ENCODE results near the gene MLEC.

MLEC gene

DNA sequence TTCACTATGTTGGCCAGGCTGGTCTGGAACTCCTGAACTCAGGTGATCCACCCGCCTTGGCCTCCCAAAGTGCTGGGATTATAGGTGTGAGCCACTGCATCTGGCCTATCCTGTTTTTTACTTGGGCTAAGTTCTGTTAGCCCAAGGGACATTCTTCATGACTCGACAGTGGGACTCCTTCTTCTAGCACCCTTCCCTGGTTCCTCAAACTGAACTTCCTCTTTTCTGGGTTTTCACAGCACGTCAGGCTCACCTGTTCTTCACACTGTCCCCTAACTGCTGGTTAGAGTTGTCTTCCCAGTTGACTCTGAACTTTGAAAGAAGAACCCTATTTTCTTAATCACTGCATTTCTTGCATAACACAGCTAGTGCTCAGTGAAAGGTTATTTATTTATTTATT is 24.1 kb upstream of the MLEC start:
- no peak for TF ChIP-seq EP300 (IDR thresholded peaks at IDR 0.05; ENCODE audit: borderline replicate concordance)
- no peak for TF ChIP-seq ZBTB7A (IDR thresholded peaks at IDR 0.05; ENCODE audit: low read depth)
- TF ChIP-seq RAD21 (IDR thresholded peaks at IDR 0.05; ENCODE audit: low read depth) = no peak
- TF ChIP-seq CEBPB (IDR thresholded peaks at IDR 0.05) = no peak
- TF ChIP-seq CREB1 (IDR thresholded peaks at IDR 0.05; ENCODE audit: low read depth) = no peak
- TF ChIP-seq, protein P1, sequence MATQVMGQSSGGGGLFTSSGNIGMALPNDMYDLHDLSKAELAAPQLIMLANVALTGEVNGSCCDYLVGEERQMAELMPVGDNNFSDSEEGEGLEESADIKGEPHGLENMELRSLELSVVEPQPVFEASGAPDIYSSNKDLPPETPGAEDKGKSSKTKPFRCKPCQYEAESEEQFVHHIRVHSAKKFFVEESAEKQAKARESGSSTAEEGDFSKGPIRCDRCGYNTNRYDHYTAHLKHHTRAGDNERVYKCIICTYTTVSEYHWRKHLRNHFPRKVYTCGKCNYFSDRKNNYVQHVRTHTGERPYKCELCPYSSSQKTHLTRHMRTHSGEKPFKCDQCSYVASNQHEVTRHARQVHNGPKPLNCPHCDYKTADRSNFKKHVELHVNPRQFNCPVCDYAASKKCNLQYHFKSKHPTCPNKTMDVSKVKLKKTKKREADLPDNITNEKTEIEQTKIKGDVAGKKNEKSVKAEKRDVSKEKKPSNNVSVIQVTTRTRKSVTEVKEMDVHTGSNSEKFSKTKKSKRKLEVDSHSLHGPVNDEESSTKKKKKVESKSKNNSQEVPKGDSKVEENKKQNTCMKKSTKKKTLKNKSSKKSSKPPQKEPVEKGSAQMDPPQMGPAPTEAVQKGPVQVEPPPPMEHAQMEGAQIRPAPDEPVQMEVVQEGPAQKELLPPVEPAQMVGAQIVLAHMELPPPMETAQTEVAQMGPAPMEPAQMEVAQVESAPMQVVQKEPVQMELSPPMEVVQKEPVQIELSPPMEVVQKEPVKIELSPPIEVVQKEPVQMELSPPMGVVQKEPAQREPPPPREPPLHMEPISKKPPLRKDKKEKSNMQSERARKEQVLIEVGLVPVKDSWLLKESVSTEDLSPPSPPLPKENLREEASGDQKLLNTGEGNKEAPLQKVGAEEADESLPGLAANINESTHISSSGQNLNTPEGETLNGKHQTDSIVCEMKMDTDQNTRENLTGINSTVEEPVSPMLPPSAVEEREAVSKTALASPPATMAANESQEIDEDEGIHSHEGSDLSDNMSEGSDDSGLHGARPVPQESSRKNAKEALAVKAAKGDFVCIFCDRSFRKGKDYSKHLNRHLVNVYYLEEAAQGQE (IDR thresholded peaks at IDR 0.05; ENCODE audit: low read depth) = no peak
- no peak for TF ChIP-seq TEAD4 (IDR thresholded peaks at IDR 0.05)
- TF ChIP-seq, protein P2, sequence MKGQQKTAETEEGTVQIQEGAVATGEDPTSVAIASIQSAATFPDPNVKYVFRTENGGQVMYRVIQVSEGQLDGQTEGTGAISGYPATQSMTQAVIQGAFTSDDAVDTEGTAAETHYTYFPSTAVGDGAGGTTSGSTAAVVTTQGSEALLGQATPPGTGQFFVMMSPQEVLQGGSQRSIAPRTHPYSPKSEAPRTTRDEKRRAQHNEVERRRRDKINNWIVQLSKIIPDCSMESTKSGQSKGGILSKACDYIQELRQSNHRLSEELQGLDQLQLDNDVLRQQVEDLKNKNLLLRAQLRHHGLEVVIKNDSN (IDR thresholded peaks at IDR 0.05) = no peak
- TF ChIP-seq YY1 (IDR thresholded peaks at IDR 0.05; ENCODE audit: low read depth) = no peak
- no peak for TF ChIP-seq TAF1 (IDR thresholded peaks at IDR 0.05; ENCODE audit: low read depth)
- no peak for TF ChIP-seq FOXM1 (IDR thresholded peaks at IDR 0.05; ENCODE audit: borderline replicate concordance, low read depth)
- TF ChIP-seq NFIC (IDR thresholded peaks at IDR 0.05) = no peak
- no peak for TF ChIP-seq EGR1 (IDR thresholded peaks at IDR 0.05)
- TF ChIP-seq, protein P3, sequence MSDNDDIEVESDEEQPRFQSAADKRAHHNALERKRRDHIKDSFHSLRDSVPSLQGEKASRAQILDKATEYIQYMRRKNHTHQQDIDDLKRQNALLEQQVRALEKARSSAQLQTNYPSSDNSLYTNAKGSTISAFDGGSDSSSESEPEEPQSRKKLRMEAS (IDR thresholded peaks at IDR 0.05) = no peak
- TF ChIP-seq TCF12 (IDR thresholded peaks at IDR 0.05; ENCODE audit: low read depth) = no peak

DNA sequence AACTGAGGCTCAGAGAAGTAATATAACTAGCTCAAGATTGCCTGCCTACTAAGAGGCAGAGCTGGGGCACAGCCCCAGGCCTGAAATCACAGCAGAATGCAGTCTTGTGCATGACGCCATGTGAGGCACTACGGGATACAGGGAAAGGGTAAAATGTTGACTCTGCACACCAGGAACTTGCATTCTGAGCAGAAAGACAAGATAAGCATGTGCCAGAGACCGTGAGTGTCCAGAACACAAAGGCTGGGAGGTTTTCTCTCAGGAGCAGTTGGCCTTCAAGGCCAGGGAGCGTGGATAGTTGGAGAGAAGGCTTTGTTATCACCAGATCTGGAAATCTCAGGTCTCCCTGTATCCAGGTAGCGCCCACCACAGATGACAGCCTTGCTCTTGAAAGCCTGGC is 23.2 kb upstream of the MLEC start:
- TF ChIP-seq CREB1 (IDR thresholded peaks at IDR 0.05; ENCODE audit: low read depth) = no peak
- TF ChIP-seq CEBPB (IDR thresholded peaks at IDR 0.05) = no peak
- no peak for TF ChIP-seq TAF1 (IDR thresholded peaks at IDR 0.05; ENCODE audit: low read depth)
- TF ChIP-seq RAD21 (IDR thresholded peaks at IDR 0.05; ENCODE audit: low read depth) = no peak
- TF ChIP-seq NFIC (IDR thresholded peaks at IDR 0.05) = no peak
- TF ChIP-seq TCF12 (IDR thresholded peaks at IDR 0.05; ENCODE audit: low read depth) = no peak
- TF ChIP-seq, protein P3 (IDR thresholded peaks at IDR 0.05) = no peak
- TF ChIP-seq, protein P2 (IDR thresholded peaks at IDR 0.05) = no peak
- TF ChIP-seq FOXM1 (IDR thresholded peaks at IDR 0.05; ENCODE audit: borderline replicate concordance, low read depth) = no peak
- TF ChIP-seq TEAD4 (IDR thresholded peaks at IDR 0.05) = no peak
- no peak for TF ChIP-seq ZBTB7A (IDR thresholded peaks at IDR 0.05; ENCODE audit: low read depth)
- TF ChIP-seq EP300 (IDR thresholded peaks at IDR 0.05; ENCODE audit: borderline replicate concordance) = no peak
- no peak for TF ChIP-seq YY1 (IDR thresholded peaks at IDR 0.05; ENCODE audit: low read depth)
- no peak for TF ChIP-seq EGR1 (IDR thresholded peaks at IDR 0.05)
- TF ChIP-seq, protein P1 (IDR thresholded peaks at IDR 0.05; ENCODE audit: low read depth) = no peak

DNA sequence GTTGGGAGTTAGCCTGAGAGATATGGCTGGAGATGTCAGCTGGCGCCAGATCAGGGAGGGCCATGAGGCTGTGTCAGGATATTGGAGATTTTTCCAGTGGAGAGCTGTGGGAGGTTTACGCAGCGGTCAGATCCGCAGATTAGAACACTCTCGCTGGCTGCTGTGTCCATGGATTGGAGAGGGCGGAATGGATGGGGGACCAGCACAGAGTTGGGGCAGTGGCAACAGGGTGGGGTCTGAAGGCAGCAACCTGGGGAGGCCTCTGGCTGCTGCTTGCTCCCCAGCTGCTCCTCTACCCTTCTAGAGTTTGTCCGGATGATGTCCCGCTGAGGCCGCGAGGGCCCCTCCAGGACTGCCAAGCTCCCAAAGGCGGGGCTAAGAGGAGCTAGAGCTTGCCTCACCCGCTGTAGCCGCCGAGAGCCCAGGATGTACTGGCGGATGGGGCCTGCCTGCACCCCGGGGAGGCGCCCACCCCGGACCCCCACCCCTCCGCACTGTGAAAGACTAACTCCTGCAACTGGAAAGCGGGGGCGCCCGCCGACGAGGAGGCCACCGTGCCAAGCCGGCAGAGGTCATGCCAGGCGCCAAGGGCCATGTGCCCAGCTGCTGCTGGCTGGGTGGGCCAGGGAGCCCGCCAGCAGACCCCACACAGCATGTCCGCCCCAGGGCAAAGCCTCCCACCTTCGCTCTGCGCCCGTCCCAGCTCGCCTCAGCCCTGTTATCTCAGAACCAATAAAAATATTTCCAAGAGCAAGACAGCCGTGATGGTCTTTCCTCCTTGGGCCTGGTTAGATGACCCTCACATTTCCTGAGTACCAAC is 20.2 kb upstream of the MLEC start:
- TF ChIP-seq ZBTB7A (IDR thresholded peaks at IDR 0.05; ENCODE audit: low read depth) (no peak), CREB1 (IDR thresholded peaks at IDR 0.05; ENCODE audit: low read depth) (no peak), EP300 (IDR thresholded peaks at IDR 0.05; ENCODE audit: borderline replicate concordance) (no peak), TEAD4 (IDR thresholded peaks at IDR 0.05) (no peak), CEBPB (IDR thresholded peaks at IDR 0.05) (no peak), RAD21 (IDR thresholded peaks at IDR 0.05; ENCODE audit: low read depth) (no peak), FOXM1 (IDR thresholded peaks at IDR 0.05; ENCODE audit: borderline replicate concordance, low read depth) (no peak), NFIC (IDR thresholded peaks at IDR 0.05) (no peak), YY1 (IDR thresholded peaks at IDR 0.05; ENCODE audit: low read depth) (no peak), TCF12 (IDR thresholded peaks at IDR 0.05; ENCODE audit: low read depth) (no peak), TAF1 (IDR thresholded peaks at IDR 0.05; ENCODE audit: low read depth) (no peak)
- TF ChIP-seq, protein P1 (IDR thresholded peaks at IDR 0.05; ENCODE audit: low read depth) = no peak
- TF ChIP-seq, protein P2 (IDR thresholded peaks at IDR 0.05) = no peak
- TF ChIP-seq, protein P3 (IDR thresholded peaks at IDR 0.05) = no peak
